Esophagus muscularis mucosa (tissue), 4 donors: ENCODE measurements around the gene PACSIN2. TPM values are rescaled to one million over a fixed set of nuclear protein-coding genes. Genes with fewer than 3 reads are reported as not detected.

Experiments used
- DNase-seq: peaks from one replicate; pipeline ENCODE4 v3.0.0-alpha.2; 2017; ENCODE audit errors: extremely low spot score
- H3K27ac ChIP-seq, 4 donors: fragments of 200-600 bp; sonication (generic); replicated peaks in 1 of 4; 1 replicate in 3 of 4; 2 replicates in 1 of 4; pipeline ENCODE4 v1.5.1; 2016 to 2019; ENCODE audit warnings: mild to moderate bottlenecking in 1 of 4
- H3K27me3 ChIP-seq, 4 donors: fragments of 200-600 bp; sonication (generic); one replicate each; pipeline versions ENCODE4 v1.5.1 to v1.6.0; 2016 to 2019
- H3K36me3 ChIP-seq, 4 donors: fragments of 200-600 bp; sonication (generic); one replicate each; pipeline ENCODE4 v1.5.1; 2016 to 2019
- H3K4me1 ChIP-seq, 4 donors: fragments of 200-600 bp; sonication (generic); one replicate each; pipeline ENCODE4 v1.5.1; 2016 to 2019
- H3K4me3 ChIP-seq, 4 donors: fragments of 200-600 bp; sonication (generic); 1 replicate in 2 of 4; 2 replicates in 2 of 4; pipeline ENCODE4 v1.5.1; 2016 to 2019; ENCODE audit warnings: mild to moderate bottlenecking in 4 of 4, moderate library complexity in 1 of 4
- H3K9me3 ChIP-seq, 4 donors: fragments of 200-600 bp; sonication (generic); 1 replicate in 3 of 4; 2 replicates in 1 of 4; pipeline ENCODE4 v1.5.1; 2016 to 2019
- CTCF ChIP-seq, 3 experiments: fragments of 200-600 bp in 2 of 3; fragments of 450-650 bp in 1 of 3; sonication (generic) in 2 of 3; IDR thresholded peaks; one replicate each; pipeline ENCODE4 v1.5.1; 2017 to 2019; ENCODE audit warnings: antibody characterized with exemption in 3 of 3, mild to moderate bottlenecking in 2 of 3, moderate library complexity in 1 of 3
- EP300 ChIP-seq: sonication (generic); formaldehyde crosslinking; IDR thresholded peaks from one replicate; pipeline ENCODE4 v1.6.1; 2017; ENCODE audit warnings: antibody characterized with exemption
- POLR2A ChIP-seq: fragments of 450-650 bp; IDR thresholded peaks from one replicate; pipeline ENCODE4 v1.6.1; 2017; ENCODE audit warnings: antibody characterized with exemption, moderate library complexity, mild to moderate bottlenecking, low read depth
- POLR2AphosphoS5 ChIP-seq, 2 donors: sonication (generic); formaldehyde crosslinking; IDR thresholded peaks; one replicate each; pipeline ENCODE4 v1.6.1; 2017; ENCODE audit warnings: antibody characterized with exemption in 2 of 2
- WGBS: methylation state at CpG from one replicate; pipeline ENCODE4 v1.1.5; 2018; 5-methylcytosine and 5-hydroxymethylcytosine counted together
- intact Hi-C: fragments of 100-400 bp; cut with DNase I; formaldehyde crosslinking; loops from one replicate; pipeline ENCODE4 v1.15.1; 2023
- total RNA-seq, 4 donors: library from RNA; depleted of rRNA; stranded (reverse); fragments of >200 nt; gene quantifications; one replicate each; pipeline versions ENCODE4 v1.1.0 to v1.2.1, GENCODE V29; 2016

The PACSIN2 gene
- total RNA-seq, 4 donors from 2014 or later, result 91.1 to 147 (median 116) TPM

DNA sequence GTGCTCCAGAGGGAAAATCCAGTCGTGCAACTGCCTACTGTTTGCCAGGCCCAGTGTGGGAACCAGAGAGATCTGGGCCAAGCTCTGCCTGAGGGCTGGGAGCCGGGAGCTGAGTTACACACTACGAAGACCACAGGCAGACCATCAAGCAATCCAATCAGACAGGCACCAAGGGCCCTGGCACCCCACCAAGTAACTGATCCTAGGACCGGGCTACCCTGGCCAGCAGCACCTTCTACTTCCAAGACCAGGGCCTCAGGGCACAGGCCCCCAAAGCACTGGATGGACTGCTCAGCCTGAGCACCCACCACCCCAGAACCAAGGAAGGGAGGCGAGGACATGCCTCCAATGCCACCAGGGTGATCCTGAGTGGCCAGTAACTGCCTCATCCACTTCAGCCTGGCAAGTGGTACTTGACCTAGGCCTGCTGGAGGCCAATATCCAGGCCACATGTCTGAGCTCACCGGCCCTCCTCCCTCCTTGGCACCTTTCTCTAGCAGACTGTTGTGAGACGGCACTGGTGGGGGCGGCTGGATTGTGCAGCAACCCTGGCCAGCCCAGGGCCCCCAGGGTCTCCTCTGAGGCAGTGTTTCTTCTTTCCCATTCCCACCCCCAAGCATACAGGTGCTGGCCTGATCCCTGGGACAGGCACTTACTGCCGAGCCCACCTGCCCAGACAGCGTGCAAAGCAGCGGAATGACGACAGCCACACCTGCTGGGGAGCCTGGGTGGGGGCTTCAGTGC lies 137.2 kb downstream of the PACSIN2 start:
- 69% methylated on average over 8 of the region's 12 CpGs for WGBS
- H3K27ac ChIP-seq, result no peak overlapping the region
- H3K9me3 ChIP-seq, result no peaks in the 10 kb centered on the region
- DNase-seq, result no peak
- intact Hi-C loops, result no loop called here
- no peaks in the 10 kb centered on the region for H3K27me3 ChIP-seq
- no peak overlapping the region for H3K4me3 ChIP-seq
- H3K4me1 ChIP-seq, result peaks cover 0 to 8% (median 0%) of the 10 kb centered on the region in 4 donors
- TF ChIP-seq POLR2AphosphoS5 (IDR thresholded peaks at IDR 0.05) (no peak), CTCF (IDR thresholded peaks at IDR 0.05) (no peak), POLR2A (no peak), EP300 (no peak)
- H3K36me3 ChIP-seq, result peaks cover 73 to 100% (median 100%) of the 10 kb centered on the region in 4 donors

DNA sequence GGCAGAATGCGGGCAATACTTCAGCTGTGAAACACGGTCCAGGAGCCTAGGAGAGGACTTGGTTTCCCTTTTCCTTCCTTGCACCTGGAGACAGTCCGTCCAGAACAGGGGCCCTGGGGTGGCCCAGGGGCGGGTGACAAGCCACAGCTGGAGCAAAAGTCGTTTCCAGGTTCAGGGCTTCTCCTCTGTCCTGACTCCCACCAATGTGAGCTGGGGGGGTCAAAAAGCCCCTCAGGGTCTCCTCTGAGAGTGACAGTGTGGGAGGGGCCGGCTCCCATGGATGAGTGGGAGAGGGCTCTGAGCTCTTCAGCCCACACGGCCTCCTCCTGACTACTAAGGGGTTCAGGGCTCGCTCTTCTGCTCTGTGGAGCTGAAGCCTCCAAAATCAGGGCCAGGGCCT lies 137.8 kb downstream of the PACSIN2 start:
- WGBS, result 78% methylated on average over 7 of the region's 8 CpGs
- Histone ChIP-seq H3K4me3 (no peak overlapping the region), H3K27ac (no peak overlapping the region), H3K4me1 (peaks cover 0 to 2% (median 0%) of the 10 kb centered on the region in 4 donors), H3K9me3 (no peaks in the 10 kb centered on the region), H3K36me3 (peaks cover 72 to 100% (median 100%) of the 10 kb centered on the region in 4 donors), H3K27me3 (no peaks in the 10 kb centered on the region)
- intact Hi-C loops, result no loop called here
- DNase-seq, result no peak
- TF ChIP-seq CTCF (IDR thresholded peaks at IDR 0.05), result no peak
- no peak for TF ChIP-seq POLR2AphosphoS5 (IDR thresholded peaks at IDR 0.05)
- no peak for TF ChIP-seq EP300
- no peak for TF ChIP-seq POLR2A

GRCh38 chr22:42876041-42876440 lies 138.9 kb downstream of the PACSIN2 start:
- TF ChIP-seq POLR2A (no peak), EP300 (no peak)
- Histone ChIP-seq H3K36me3 (peaks cover 70 to 100% (median 100%) of the 10 kb centered on the region in 4 donors), H3K9me3 (no peaks in the 10 kb centered on the region), H3K27ac (no peak overlapping the region), H3K4me1 (no peaks in the 10 kb centered on the region), H3K27me3 (no peaks in the 10 kb centered on the region), H3K4me3 (no peak overlapping the region)
- 90% methylated on average over 17 of the region's 17 CpGs for WGBS
- intact Hi-C loops, result no loop called here
- no peak for DNase-seq

DNA sequence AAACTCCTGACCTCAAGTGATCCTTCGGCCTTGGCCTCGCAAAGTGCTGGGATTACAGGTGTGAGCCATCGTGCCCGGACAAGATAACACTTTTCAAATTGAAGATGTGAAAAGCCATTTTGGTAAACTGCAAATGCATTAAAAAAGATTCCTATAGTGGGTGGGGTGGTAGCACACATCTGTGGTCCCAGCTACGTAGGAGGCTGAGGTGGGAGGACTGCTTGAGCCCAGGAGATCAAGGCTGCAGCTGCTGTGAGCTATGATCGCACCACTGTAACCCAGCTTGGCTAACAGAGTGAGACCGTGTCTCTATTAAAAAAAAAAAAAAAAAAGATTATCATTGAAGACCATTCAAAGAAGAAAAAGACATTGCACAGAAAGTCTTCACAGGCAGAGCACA lies 140.9 kb downstream of the PACSIN2 start:
- H3K36me3 ChIP-seq, result peaks cover 63 to 100% (median 95%) of the 10 kb centered on the region in 4 donors
- H3K4me1 ChIP-seq, result peaks cover 4 to 7% (median 6%) of the 10 kb centered on the region in 4 donors
- H3K27ac ChIP-seq, result no peak overlapping the region
- no peak for DNase-seq
- H3K4me3 ChIP-seq, result no peak overlapping the region
- TF ChIP-seq CTCF (IDR thresholded peaks at IDR 0.05) (no peak), POLR2A (no peak), EP300 (no peak), POLR2AphosphoS5 (IDR thresholded peaks at IDR 0.05) (no peak)
- no peaks in the 10 kb centered on the region for H3K9me3 ChIP-seq
- WGBS, result 93% methylated on average over 7 of the region's 7 CpGs
- H3K27me3 ChIP-seq, result no peaks in the 10 kb centered on the region
- intact Hi-C loops, result no loop called here

DNA sequence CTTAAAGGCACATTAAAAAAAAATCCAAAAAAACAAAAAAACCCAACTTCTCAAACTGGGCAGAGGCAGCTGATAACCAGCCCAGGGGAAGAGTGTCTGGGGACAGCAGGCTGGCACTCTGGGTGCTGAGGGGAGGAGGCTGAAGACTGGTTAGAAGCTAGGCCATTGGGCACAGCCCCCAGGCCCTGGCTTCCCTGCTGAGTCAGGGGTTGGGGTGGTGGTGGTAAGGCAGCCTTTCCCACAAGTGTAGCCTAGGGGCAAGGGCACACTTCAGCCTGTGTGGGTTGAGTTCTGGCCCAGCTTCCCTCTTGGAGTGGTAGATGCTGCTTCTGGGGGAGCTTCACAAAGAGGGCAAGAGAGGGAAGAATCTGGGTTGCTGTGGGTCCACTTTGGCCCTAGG lies 141.6 kb downstream of the PACSIN2 start:
- H3K36me3 ChIP-seq, result peaks cover 56 to 94% (median 89%) of the 10 kb centered on the region in 4 donors
- H3K9me3 ChIP-seq, result no peaks in the 10 kb centered on the region
- H3K4me3 ChIP-seq, result no peak overlapping the region
- no peaks in the 10 kb centered on the region for H3K27me3 ChIP-seq
- TF ChIP-seq POLR2A (no peak), EP300 (no peak), CTCF (IDR thresholded peaks at IDR 0.05) (no peak), POLR2AphosphoS5 (IDR thresholded peaks at IDR 0.05) (no peak)
- H3K4me1 ChIP-seq, result peaks cover 10 to 13% (median 12%) of the 10 kb centered on the region in 4 donors
- DNase-seq, result no peak
- H3K27ac ChIP-seq, result no peak overlapping the region
- intact Hi-C loops, result no loop called here
